HepG2 (cell line): ENCODE data around the gene FOXA3. TPM values are rescaled to one million over a fixed set of nuclear protein-coding genes. Genes with fewer than 3 reads are reported as not detected.
A peak's percentile ranks its signal among the peaks of the same experiment; 100 is the strongest.

Experiments used
- GLI4 ChIP-seq: sonication (generic); formaldehyde crosslinking; IDR thresholded peaks from 2 replicates; pipeline ENCODE4 v1.5.1; 2020; ENCODE audit warnings: missing genetic modification reagents, mild to moderate bottlenecking, moderate library complexity, borderline replicate concordance
- KDM1A ChIP-seq: IDR thresholded peaks from 2 replicates; pipeline ENCODE4 v1.6.1; 2016; ENCODE audit warnings: missing compliant biosample characterization
- REL ChIP-seq: sonication (generic); formaldehyde crosslinking; conservative IDR thresholded peaks from 2 replicates; pipeline ENCODE4 v1.8.0; 2022; ENCODE audit warnings: mild to moderate bottlenecking, missing genetic modification reagents, moderate library complexity
- SP4 ChIP-seq: sonication (generic); formaldehyde crosslinking; IDR thresholded peaks from 2 replicates; pipeline ENCODE4 v1.8.1; 2023; ENCODE audit warnings: mild to moderate bottlenecking, missing genetic modification reagents
- TEAD2 ChIP-seq: sonication (generic); formaldehyde crosslinking; IDR thresholded peaks from 2 replicates; pipeline ENCODE4 v1.9.0; 2021; ENCODE audit warnings: missing genetic modification reagents
- ZNF20 ChIP-seq: sonication (generic); formaldehyde crosslinking; IDR thresholded peaks from 2 replicates; pipeline ENCODE4 v1.4.0; 2020; ENCODE audit warnings: mild to moderate bottlenecking, moderate library complexity, missing genetic modification reagents
- polyA plus RNA-seq, 8 experiments: library from polyadenylated mRNA; depleted of rRNA in 3 of 8; stranded (reverse) in 7 of 8; unstranded in 1 of 8; fragments of >200 nt; fragmentation: Illumina TruSeq in 4 of 8; extraction: Trizol in 4 of 8; gene quantifications; 2 replicates each; pipeline versions ENCODE4 v1.2.1 to v1.2.3, GENCODE V29; 2011 to 2016; ENCODE audit warnings: low read depth in 4 of 8, missing spikeins in 1 of 8, mixed read lengths in 1 of 8; ENCODE audit not compliant: insufficient read depth in 1 of 8
- total RNA-seq, 5 experiments: library from RNA; depleted of rRNA; stranded (reverse); fragments of >200 nt; fragmentation: Illumina TruSeq; extraction: Trizol; gene quantifications; 2 replicates each; pipeline ENCODE4 v1.2.3, GENCODE V29; 2016; ENCODE audit warnings: low read depth in 1 of 5
- TF ChIP-seq, protein P1 (sequence below): sonication (generic); formaldehyde crosslinking; IDR thresholded peaks from 2 replicates; pipeline ENCODE4 v1.4.0; 2020; ENCODE audit warnings: missing genetic modification reagents
- TF ChIP-seq, protein P2 (sequence below): sonication (generic); formaldehyde crosslinking; IDR thresholded peaks from one replicate; pipeline ENCODE4 v1.5.1; 2020; ENCODE audit warnings: mild to moderate bottlenecking, missing genetic modification reagents; ENCODE audit errors: not compliant biosample characterization
- TF ChIP-seq, protein P3 (sequence below): sonication (generic); formaldehyde crosslinking; IDR thresholded peaks from 2 replicates; pipeline ENCODE4 v1.5.0; 2020; ENCODE audit warnings: mild to moderate bottlenecking, missing genetic modification reagents, borderline replicate concordance

The FOXA3 gene
- total and polyA plus RNA-seq, 2 of the 13 experiments (the other 11 are each of a cell fraction or from before 2014, with no cell fraction given), result 29.8 to 47.6 TPM

DNA sequence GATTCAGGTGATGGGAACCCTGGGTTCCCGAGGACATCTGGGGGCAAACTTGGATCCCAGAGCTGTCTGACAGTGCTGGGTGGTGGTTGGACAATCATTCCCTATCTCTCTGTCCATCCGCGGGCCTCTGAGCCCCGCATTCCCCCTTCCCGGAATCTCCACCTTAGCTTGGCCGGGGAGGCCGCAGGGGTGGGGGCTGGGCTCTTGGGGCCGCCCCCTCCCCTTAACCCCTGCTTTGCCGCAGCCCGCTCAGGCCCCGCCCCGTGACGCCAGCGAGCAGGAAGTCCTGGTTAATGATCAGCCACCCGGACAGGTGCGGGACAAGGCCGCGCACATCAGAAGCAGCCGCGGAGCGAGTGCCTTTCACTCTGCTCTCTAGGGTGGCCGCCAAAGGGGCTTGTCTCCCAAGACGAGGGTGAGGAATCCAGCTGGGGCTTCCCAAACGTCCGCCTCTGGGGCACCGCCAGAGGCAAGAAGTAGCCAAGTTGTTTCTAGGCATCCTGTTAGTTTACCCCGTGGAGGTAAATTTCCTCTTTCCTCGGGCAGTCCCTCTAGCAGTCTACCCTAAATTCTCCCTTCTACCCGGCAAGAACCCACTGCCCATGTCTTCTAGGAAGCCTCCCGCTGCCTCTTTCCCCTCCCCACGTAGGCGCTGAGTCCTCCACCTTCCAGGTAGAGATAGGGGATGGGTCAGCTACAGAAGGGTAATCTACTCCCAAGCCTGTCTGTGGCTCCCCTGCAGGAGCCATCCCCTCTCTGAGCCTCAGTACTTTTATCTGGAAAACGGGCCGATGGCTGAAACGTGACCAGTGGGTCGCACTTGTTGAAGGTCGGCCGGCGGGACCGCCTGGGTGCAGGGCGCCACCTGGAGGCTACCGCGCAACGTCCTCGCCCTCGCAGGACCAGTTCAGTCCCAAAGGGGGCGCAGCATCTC is 18.8 kb downstream of the FOXA3 start (continued):
- TF ChIP-seq, protein P1, sequence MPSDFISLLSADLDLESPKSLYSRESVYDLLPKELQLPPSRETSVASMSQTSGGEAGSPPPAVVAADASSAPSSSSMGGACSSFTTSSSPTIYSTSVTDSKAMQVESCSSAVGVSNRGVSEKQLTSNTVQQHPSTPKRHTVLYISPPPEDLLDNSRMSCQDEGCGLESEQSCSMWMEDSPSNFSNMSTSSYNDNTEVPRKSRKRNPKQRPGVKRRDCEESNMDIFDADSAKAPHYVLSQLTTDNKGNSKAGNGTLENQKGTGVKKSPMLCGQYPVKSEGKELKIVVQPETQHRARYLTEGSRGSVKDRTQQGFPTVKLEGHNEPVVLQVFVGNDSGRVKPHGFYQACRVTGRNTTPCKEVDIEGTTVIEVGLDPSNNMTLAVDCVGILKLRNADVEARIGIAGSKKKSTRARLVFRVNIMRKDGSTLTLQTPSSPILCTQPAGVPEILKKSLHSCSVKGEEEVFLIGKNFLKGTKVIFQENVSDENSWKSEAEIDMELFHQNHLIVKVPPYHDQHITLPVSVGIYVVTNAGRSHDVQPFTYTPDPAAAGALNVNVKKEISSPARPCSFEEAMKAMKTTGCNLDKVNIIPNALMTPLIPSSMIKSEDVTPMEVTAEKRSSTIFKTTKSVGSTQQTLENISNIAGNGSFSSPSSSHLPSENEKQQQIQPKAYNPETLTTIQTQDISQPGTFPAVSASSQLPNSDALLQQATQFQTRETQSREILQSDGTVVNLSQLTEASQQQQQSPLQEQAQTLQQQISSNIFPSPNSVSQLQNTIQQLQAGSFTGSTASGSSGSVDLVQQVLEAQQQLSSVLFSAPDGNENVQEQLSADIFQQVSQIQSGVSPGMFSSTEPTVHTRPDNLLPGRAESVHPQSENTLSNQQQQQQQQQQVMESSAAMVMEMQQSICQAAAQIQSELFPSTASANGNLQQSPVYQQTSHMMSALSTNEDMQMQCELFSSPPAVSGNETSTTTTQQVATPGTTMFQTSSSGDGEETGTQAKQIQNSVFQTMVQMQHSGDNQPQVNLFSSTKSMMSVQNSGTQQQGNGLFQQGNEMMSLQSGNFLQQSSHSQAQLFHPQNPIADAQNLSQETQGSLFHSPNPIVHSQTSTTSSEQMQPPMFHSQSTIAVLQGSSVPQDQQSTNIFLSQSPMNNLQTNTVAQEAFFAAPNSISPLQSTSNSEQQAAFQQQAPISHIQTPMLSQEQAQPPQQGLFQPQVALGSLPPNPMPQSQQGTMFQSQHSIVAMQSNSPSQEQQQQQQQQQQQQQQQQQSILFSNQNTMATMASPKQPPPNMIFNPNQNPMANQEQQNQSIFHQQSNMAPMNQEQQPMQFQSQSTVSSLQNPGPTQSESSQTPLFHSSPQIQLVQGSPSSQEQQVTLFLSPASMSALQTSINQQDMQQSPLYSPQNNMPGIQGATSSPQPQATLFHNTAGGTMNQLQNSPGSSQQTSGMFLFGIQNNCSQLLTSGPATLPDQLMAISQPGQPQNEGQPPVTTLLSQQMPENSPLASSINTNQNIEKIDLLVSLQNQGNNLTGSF (CRISPR knock-in tag), result peak; percentile 47; the same call in 1 of the 2 replicates
- TF ChIP-seq, protein P2, sequence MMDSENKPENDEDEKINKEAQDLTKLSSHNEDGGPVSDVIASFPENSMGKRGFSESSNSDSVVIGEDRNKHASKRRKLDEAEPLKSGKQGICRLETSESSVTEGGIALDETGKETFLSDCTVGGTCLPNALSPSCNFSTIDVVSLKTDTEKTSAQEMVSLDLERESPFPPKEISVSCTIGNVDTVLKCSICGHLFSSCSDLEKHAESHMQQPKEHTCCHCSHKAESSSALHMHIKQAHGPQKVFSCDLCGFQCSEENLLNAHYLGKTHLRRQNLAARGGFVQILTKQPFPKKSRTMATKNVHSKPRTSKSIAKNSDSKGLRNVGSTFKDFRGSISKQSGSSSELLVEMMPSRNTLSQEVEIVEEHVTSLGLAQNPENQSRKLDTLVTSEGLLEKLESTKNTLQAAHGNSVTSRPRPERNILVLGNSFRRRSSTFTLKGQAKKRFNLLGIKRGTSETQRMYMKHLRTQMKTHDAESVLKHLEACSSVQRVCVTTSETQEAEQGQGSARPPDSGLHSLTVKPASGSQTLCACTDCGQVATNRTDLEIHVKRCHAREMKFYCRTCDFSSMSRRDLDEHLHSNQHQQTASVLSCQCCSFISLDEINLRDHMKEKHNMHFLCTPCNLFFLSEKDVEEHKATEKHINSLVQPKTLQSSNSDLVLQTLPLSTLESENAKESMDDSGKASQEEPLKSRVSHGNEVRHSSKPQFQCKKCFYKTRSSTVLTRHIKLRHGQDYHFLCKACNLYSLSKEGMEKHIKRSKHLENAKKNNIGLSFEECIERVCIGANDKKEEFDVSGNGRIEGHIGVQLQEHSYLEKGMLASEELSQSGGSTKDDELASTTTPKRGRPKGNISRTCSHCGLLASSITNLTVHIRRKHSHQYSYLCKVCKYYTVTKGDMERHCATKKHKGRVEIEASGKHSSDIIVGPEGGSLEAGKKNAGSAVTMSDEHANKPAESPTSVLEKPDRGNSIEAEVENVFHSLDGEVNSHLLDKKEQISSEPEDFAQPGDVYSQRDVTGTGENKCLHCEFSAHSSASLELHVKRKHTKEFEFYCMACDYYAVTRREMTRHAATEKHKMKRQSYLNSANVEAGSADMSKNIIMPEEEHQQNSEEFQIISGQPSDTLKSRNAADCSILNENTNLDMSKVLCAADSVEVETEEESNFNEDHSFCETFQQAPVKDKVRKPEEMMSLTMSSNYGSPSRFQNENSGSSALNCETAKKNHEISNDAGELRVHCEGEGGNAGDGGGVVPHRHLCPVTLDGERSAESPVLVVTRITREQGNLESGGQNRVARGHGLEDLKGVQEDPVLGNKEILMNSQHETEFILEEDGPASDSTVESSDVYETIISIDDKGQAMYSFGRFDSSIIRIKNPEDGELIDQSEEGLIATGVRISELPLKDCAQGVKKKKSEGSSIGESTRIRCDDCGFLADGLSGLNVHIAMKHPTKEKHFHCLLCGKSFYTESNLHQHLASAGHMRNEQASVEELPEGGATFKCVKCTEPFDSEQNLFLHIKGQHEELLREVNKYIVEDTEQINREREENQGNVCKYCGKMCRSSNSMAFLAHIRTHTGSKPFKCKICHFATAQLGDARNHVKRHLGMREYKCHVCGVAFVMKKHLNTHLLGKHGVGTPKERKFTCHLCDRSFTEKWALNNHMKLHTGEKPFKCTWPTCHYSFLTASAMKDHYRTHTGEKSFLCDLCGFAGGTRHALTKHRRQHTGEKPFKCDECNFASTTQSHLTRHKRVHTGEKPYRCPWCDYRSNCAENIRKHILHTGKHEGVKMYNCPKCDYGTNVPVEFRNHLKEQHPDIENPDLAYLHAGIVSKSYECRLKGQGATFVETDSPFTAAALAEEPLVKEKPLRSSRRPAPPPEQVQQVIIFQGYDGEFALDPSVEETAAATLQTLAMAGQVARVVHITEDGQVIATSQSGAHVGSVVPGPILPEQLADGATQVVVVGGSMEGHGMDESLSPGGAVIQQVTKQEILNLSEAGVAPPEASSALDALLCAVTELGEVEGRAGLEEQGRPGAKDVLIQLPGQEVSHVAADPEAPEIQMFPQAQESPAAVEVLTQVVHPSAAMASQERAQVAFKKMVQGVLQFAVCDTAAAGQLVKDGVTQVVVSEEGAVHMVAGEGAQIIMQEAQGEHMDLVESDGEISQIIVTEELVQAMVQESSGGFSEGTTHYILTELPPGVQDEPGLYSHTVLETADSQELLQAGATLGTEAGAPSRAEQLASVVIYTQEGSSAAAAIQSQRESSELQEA (CRISPR knock-in tag), result peak; percentile 66
- TF ChIP-seq SP4, result peak; percentile 88
- TF ChIP-seq ZNF20 (CRISPR knock-in tag), result no peak
- TF ChIP-seq REL (CRISPR knock-in tag), result peak; percentile 88; the same call in 1 of the 2 replicates
- TF ChIP-seq TEAD2, result no peak
- peak; percentile 100 for TF ChIP-seq KDM1A (CRISPR knock-in tag)
- TF ChIP-seq GLI4 (CRISPR knock-in tag), result peak; percentile 65; the same call in 1 of the 2 replicates
- TF ChIP-seq, protein P3, sequence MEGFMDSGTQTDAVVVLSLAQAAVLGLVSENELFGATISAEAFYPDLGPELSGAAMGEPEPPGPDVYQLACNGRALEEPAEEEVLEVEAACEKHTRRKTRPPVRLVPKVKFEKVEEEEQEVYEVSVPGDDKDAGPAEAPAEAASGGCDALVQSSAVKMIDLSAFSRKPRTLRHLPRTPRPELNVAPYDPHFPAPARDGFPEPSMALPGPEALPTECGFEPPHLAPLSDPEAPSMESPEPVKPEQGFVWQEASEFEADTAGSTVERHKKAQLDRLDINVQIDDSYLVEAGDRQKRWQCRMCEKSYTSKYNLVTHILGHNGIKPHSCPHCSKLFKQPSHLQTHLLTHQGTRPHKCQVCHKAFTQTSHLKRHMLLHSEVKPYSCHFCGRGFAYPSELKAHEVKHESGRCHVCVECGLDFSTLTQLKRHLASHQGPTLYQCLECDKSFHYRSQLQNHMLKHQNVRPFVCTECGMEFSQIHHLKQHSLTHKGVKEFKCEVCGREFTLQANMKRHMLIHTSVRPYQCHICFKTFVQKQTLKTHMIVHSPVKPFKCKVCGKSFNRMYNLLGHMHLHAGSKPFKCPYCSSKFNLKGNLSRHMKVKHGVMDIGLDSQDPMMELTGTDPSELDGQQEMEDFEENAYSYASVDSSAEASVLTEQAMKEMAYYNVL (CRISPR knock-in tag), result no peak; the same call in none of the 2 replicates
